GM23338 (cell line): ENCODE results near the gene TMIGD2. TPM values are rescaled to one million over a fixed set of nuclear protein-coding genes. Genes with fewer than 3 reads are reported as not detected.

Experiments used
- ATAC-seq: fragments of 200-7000 bp; cut with Tn5 transposase; 3 replicates; pipeline ENCODE4 v1.9.1; 2020
- DNase-seq: peaks from one replicate; pipeline ENCODE4 v3.0.0-alpha.2; 2015; ENCODE audit warnings: low spot score
- H2AFZ ChIP-seq: fragments of 200-600 bp; sonication (generic); 2 replicates; pipeline ENCODE4 v1.8.0; 2016; ENCODE audit warnings: antibody characterized with exemption, mild to moderate bottlenecking, moderate library complexity
- H3F3A ChIP-seq: fragments of 200-600 bp; sonication (generic); replicated peaks from 2 replicates; pipeline ENCODE4 v1.8.0; 2017; ENCODE audit warnings: antibody characterized with exemption, mixed run types, low read depth
- H3K27ac ChIP-seq: fragments of 200-600 bp; sonication (generic); 2 replicates; pipeline ENCODE4 v1.6.1; 2016; ENCODE audit warnings: low read depth
- H3K27me3 ChIP-seq: fragments of 200-600 bp; sonication (generic); 2 replicates; pipeline ENCODE4 v1.8.0; 2016; ENCODE audit warnings: mild to moderate bottlenecking, mixed run types, moderate library complexity; ENCODE audit not compliant: insufficient read depth
- H3K36me3 ChIP-seq: fragments of 200-600 bp; sonication (generic); 2 replicates; pipeline ENCODE4 v1.8.0; 2016; ENCODE audit warnings: mild to moderate bottlenecking; ENCODE audit not compliant: insufficient read depth
- H3K4me1 ChIP-seq: fragments of 200-600 bp; sonication (generic); 2 replicates; pipeline ENCODE4 v1.8.0; 2016; ENCODE audit warnings: mild to moderate bottlenecking, moderate library complexity; ENCODE audit not compliant: insufficient read depth
- H3K4me2 ChIP-seq: fragments of 200-600 bp; sonication (generic); 2 replicates; pipeline ENCODE4 v1.7.1; 2017; ENCODE audit warnings: mixed run types
- H3K4me3 ChIP-seq: fragments of 200-600 bp; sonication (generic); 2 replicates; pipeline ENCODE4 v1.6.1; 2016; ENCODE audit warnings: mixed run types
- H3K79me2 ChIP-seq: fragments of 200-600 bp; sonication (generic); replicated peaks from 2 replicates; pipeline ENCODE4 v1.8.0; 2017; ENCODE audit warnings: mild to moderate bottlenecking; ENCODE audit not compliant: insufficient read depth
- H3K9me2 ChIP-seq: fragments of 200-600 bp; sonication (generic); 2 replicates; pipeline ENCODE4 v1.8.0; 2017; ENCODE audit not compliant: insufficient read depth
- H4K20me1 ChIP-seq: fragments of 200-600 bp; sonication (generic); replicated peaks from 2 replicates; pipeline ENCODE4 v1.8.0; 2017; ENCODE audit warnings: mild to moderate bottlenecking; ENCODE audit not compliant: insufficient read depth
- H3K27ac Mint-ChIP-seq: 2 replicates; pipeline ENCODE4 v1.8.0; 2020; ENCODE audit warnings: inconsistent platforms, mild to moderate bottlenecking, moderate library complexity, mixed read lengths
- H3K27me3 Mint-ChIP-seq: 3 replicates; pipeline ENCODE4 v1.8.0; 2022; ENCODE audit warnings: low read depth, mild to moderate bottlenecking, moderate library complexity, mixed read lengths, inconsistent platforms; ENCODE audit not compliant: insufficient read depth, poor library complexity
- H3K36me3 Mint-ChIP-seq: 3 replicates; pipeline ENCODE4 v1.8.0; 2021; ENCODE audit warnings: low read depth, mild to moderate bottlenecking, inconsistent platforms, moderate library complexity, mixed read lengths
- H3K4me1 Mint-ChIP-seq: 3 replicates; pipeline ENCODE4 v1.8.0; 2020; ENCODE audit warnings: mild to moderate bottlenecking, inconsistent platforms, mixed read lengths
- H3K4me3 Mint-ChIP-seq: 3 replicates; pipeline ENCODE4 v1.8.0; 2021; ENCODE audit warnings: moderate library complexity, mild to moderate bottlenecking, inconsistent platforms, mixed read lengths
- H3K9me3 Mint-ChIP-seq: 3 replicates; pipeline ENCODE4 v1.8.0; 2020; ENCODE audit warnings: moderate library complexity, mild to moderate bottlenecking, inconsistent platforms, mixed read lengths
- CREB1 ChIP-seq: fragments of 250-450 bp; sonication (Bioruptor Pico); IDR thresholded peaks from 2 replicates; pipeline ENCODE4 v1.5.0; 2020; ENCODE audit warnings: low read depth, mild to moderate bottlenecking, moderate library complexity
- CTCF ChIP-seq, 2 experiments: fragments of 200-600 bp in 1 of 2; sonication (generic) in 1 of 2; conservative IDR thresholded peaks; 2 replicates each; pipeline versions ENCODE4 v1.5.1 to v1.6.1; 2016 to 2017; ENCODE audit warnings: antibody characterized with exemption in 2 of 2, low read depth in 2 of 2, mild to moderate bottlenecking in 2 of 2, moderate library complexity in 1 of 2
- ETS1 ChIP-seq: IDR thresholded peaks from 2 replicates; pipeline ENCODE4 v1.6.1; 2016; ENCODE audit warnings: antibody characterized with exemption
- EZH2 ChIP-seq: fragments of 200-600 bp; sonication (generic); IDR thresholded peaks from one replicate; pipeline ENCODE4 v1.8.0; 2017; ENCODE audit warnings: antibody characterized with exemption, mild to moderate bottlenecking, low read depth; ENCODE audit not compliant: unreplicated experiment
- EZH2phosphoT487 ChIP-seq: fragments of 200-600 bp; sonication (generic); IDR thresholded peaks from one replicate; pipeline ENCODE4 v1.8.1; 2018; ENCODE audit warnings: antibody characterized with exemption; ENCODE audit not compliant: unreplicated experiment
- JUNB ChIP-seq: IDR thresholded peaks from one replicate; pipeline ENCODE4 v1.6.1; 2016; ENCODE audit warnings: antibody characterized with exemption; ENCODE audit not compliant: unreplicated experiment
- NANOG ChIP-seq: IDR thresholded peaks from 2 replicates; pipeline ENCODE4 v1.6.1; 2016; ENCODE audit warnings: antibody characterized with exemption, borderline replicate concordance
- POLR2AphosphoS5 ChIP-seq: IDR thresholded peaks from 2 replicates; pipeline ENCODE4 v1.6.1; 2016; ENCODE audit warnings: antibody characterized with exemption, low read depth
- REST ChIP-seq: IDR thresholded peaks from one replicate; pipeline ENCODE4 v1.6.1; 2018; ENCODE audit warnings: antibody characterized with exemption; ENCODE audit not compliant: unreplicated experiment
- STAT1 ChIP-seq: IDR thresholded peaks from one replicate; pipeline ENCODE4 v1.6.1; 2016; ENCODE audit warnings: antibody characterized with exemption; ENCODE audit not compliant: unreplicated experiment
- ZNF114 ChIP-seq: fragments of 250-450 bp; sonication (Bioruptor Pico); IDR thresholded peaks from 2 replicates; pipeline ENCODE4 v1.5.0; 2020; ENCODE audit warnings: mild to moderate bottlenecking, moderate library complexity
- ZNF331 ChIP-seq: fragments of 250-450 bp; sonication (Bioruptor Pico); IDR thresholded peaks from 2 replicates; pipeline ENCODE4 v1.5.0; 2020; ENCODE audit warnings: low read depth, mild to moderate bottlenecking, moderate library complexity
- ZNF462 ChIP-seq: fragments of 250-450 bp; sonication (Bioruptor Pico); IDR thresholded peaks from 2 replicates; pipeline ENCODE4 v1.5.0; 2020; ENCODE audit warnings: mild to moderate bottlenecking, moderate library complexity
- long read RNA-seq: library from polyadenylated mRNA; unstranded; transcript quantifications from one replicate; pipeline ENCODE4 v2.0.0, GENCODE V29; 2020; ENCODE audit not compliant: unreplicated experiment
- polyA plus RNA-seq: library from polyadenylated mRNA; unstranded; fragments of >200 nt; fragmentation: Nextera tagmentation; extraction: Ambion mirVana; gene quantifications from 2 replicates; pipeline ENCODE4 v1.2.1, GENCODE V29; 2016
- total RNA-seq: library from RNA; depleted of rRNA; stranded (reverse); fragments of >200 nt; shearing (Covaris generic); gene quantifications from 2 replicates; pipeline ENCODE4 v1.2.3, GENCODE V29; 2014; rRNA removed

TMIGD2 gene
- total RNA-seq, result 0.76 and 0.93 TPM in 2 replicates
- 0.24 and 0.79 TPM in 2 replicates for polyA plus RNA-seq
- long read RNA-seq, result 0 reads

- Histone ChIP-seq H3K4me1 (no peaks in the 10 kb centered on the region; the same call in 1 of the 2 replicates), H3K27ac (no peak within 1 kb of the TSS), H2AFZ (peak within 1 kb of the TSS; percentile 75; the same call in 1 of the 2 replicates), H3K36me3 (no peaks in the 10 kb centered on the region), H3K9me2 (no peaks in the 10 kb centered on the region), H4K20me1 (no peaks in the 10 kb centered on the region), H3K27me3 (no peaks in the 10 kb centered on the region), H3K79me2 (no peaks in the 10 kb centered on the region), H3F3A (0 out of 2 replicates have a peak, but pooled peaks cover 8% of the 10 kb centered on the region), H3K4me3 (no peak within 1 kb of the TSS), H3K4me2 (no peak within 1 kb of the TSS)
- TF ChIP-seq ETS1, result no peak
- no peak for TF ChIP-seq ZNF462 (CRISPR knock-in tag)
- no peak for TF ChIP-seq JUNB
- TF ChIP-seq ZNF331, result no peak
- TF ChIP-seq EZH2, result no peak
- TF ChIP-seq CTCF (conservative IDR thresholded peaks at IDR 0.05; ENCODE audit: low read depth in 2 of 2), result no peak
- no peak for TF ChIP-seq NANOG
- no peak for TF ChIP-seq ZNF114 (CRISPR knock-in tag)
- no peak for TF ChIP-seq REST
- no peak for TF ChIP-seq POLR2AphosphoS5
- TF ChIP-seq CREB1 (CRISPR knock-in tag), result no peak
- no peak for TF ChIP-seq STAT1
- no peak for TF ChIP-seq EZH2phosphoT487
- Mint-ChIP-seq H3K27ac (no peak within 1 kb of the TSS), H3K4me3 (no peak within 1 kb of the TSS; the same call in 2 of the 3 replicates), H3K4me1 (peaks cover 15% of the 10 kb centered on the region), H3K27me3 (peaks cover 8% of the 10 kb centered on the region), H3K36me3 (peaks cover 16% of the 10 kb centered on the region), H3K9me3 (no peaks in the 10 kb centered on the region; the same call in 2 of the 3 replicates)
- ATAC-seq (no peak), DNase-seq (no peak)
Observed at GRCh38 chr19:4302243-4302640, at the start of gene TMIGD2. TMIGD2 (minus strand) TSS chr19:4302389; CDS start chr19:4302385, 4 bp downstream.
